GM21360 (cell line): Measurements from ENCODE around the gene BICDL1.

Experiments used
- ATAC-seq: cut with Tn5 transposase; IDR thresholded peaks from one replicate; pipeline ENCODE4 v1.9.1; 2021; ENCODE audit warnings: mild to moderate bottlenecking, moderate library complexity; ENCODE audit not compliant: unreplicated experiment

Gene BICDL1

DNA sequence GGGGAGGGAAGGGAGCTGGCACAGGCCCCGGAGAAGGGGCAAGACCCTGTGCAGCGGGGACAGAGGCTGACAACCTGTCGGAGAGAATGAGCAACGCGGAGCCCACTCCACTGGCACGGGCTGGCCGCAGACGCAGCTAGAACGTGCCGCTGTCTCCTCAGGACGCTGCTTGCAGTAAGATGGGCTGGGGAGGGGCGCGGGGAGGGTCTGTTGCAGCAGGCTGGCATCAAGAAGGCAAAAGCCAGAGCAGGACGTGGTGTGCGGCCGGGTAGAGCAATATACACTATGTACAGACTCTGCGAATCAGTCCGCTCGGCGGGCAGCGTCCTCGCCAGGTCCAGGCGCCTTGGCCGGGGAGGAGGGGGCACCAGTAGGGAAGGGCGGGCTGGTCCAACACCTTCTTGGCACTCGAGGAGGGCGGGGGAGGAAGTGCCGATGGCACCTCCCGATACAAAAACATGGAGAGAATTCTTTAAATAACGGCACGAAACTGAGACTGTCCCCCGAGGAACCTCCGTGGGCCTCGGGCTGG is 107.7 kb downstream of the BICDL1 start:
- ATAC-seq, result no peak

- ATAC-seq, result no peak
Observed at GRCh38 chr12:120098756-120099470, 109.9 kb downstream of the BICDL1 start.

- no peak for ATAC-seq
Observed at GRCh38 chr12:120099738-120100137, 110.7 kb downstream of the BICDL1 start.

DNA sequence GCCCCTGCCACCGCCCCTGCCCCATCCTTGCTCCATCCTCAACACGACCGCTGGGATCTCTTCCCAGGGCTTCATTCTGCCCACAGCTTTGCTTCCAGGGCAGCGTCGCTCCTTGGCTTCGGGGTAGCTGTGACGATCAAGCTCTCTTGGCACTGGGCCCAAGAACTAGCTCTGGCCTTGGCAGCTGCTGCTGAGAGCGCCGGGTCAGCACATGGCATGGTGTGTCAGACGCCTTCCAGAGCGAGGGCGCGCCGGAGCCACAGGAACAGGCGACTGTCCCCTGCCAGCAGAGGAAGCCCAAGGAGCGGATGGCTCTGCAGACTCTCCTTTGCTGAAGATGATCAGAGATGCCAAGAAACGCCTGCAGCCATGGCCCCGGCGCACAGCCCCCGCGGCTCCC is 111.6 kb downstream of the BICDL1 start:
- no peak for ATAC-seq

DNA sequence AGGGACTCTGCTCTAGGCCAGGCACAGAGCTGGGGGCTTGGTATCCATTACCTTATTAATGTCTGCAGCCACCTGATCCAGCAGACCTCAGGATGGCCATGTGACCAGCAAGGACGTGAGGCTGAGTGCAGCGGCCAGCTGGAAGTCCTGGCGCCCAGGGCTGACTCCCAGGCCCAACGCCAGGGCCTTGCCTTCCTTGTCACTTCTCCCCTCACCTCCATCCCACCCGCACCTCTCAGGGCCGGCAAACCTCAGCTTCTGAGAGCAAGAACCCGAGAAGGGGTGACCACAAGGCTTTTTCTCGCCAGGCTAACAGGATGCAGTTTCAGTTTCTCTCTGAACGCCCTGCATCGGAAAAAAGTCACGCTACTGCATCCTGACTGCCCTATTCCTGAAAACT is 112.1 kb downstream of the BICDL1 start:
- ATAC-seq, result no peak

- no peak for ATAC-seq
Observed at GRCh38 chr12:120101617-120102016, 112.6 kb downstream of the BICDL1 start.

DNA sequence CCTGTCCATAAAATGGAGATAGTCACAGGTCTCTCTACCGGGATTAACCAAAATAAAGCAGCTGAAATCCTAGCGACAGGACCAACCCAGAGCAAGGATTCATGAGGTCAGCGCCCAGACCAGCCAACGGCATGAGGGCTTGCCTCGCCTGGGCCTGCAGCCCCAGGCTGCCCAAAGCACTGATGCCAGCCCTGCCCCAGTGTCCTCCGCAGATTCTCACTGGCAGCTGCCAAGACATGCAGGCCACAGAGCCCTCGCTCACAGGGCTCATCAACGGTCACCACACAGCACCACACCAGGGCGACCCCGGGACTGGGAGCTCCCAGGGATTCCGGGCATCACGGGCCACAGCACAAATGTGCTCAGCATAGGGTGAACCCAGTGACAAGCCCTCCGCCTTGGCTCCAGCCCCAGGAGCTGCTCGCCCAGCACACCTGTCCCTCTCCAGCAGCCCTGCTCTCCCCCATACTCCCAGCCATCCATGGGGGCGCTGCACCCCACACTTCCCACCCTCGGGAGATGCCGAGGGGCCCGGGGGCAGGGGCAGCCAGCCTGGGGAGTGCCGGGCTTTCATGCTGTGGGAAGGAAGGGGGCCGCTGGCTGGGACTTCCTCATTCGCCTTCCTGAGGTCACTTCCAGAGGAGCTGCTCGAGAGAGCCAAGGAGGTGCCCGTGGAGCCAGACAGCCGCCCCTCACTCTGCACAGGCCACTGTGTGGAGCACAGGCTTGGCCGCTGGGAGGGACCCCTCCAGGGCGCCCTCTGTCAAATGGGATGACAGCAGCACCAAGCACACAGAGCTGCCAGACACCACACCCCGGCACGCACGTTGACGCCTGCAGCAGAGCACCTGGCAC is 113.4 kb downstream of the BICDL1 start:
- ATAC-seq, result no peak

- ATAC-seq, result no peak
Observed at GRCh38 chr12:120103044-120103338, 114.0 kb downstream of the BICDL1 start.

- no peak for ATAC-seq
Observed at GRCh38 chr12:120103371-120103770, 114.3 kb downstream of the BICDL1 start.

DNA sequence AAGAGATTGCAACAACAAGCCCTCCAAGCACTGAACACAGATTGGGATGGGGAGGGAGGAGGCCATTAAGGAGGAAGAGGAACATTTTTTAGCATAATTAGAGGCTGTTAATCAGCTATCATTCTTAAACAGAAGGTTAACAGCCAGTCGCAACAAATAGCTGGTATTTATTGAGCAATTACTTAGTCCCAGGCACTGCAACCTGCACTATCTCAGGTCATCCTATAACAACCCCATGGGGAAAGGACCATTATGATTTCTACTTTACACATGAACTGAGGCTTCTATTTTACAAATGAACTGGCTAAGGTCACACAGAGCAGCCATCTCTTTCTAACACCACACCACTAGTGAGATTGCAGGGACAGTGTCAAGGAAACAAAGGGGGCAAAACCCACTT is 117.1 kb downstream of the BICDL1 start:
- no peak for ATAC-seq

GRCh38 chr12:120109570-120110267 is 120.7 kb downstream of the BICDL1 start:
- no peak for ATAC-seq

DNA sequence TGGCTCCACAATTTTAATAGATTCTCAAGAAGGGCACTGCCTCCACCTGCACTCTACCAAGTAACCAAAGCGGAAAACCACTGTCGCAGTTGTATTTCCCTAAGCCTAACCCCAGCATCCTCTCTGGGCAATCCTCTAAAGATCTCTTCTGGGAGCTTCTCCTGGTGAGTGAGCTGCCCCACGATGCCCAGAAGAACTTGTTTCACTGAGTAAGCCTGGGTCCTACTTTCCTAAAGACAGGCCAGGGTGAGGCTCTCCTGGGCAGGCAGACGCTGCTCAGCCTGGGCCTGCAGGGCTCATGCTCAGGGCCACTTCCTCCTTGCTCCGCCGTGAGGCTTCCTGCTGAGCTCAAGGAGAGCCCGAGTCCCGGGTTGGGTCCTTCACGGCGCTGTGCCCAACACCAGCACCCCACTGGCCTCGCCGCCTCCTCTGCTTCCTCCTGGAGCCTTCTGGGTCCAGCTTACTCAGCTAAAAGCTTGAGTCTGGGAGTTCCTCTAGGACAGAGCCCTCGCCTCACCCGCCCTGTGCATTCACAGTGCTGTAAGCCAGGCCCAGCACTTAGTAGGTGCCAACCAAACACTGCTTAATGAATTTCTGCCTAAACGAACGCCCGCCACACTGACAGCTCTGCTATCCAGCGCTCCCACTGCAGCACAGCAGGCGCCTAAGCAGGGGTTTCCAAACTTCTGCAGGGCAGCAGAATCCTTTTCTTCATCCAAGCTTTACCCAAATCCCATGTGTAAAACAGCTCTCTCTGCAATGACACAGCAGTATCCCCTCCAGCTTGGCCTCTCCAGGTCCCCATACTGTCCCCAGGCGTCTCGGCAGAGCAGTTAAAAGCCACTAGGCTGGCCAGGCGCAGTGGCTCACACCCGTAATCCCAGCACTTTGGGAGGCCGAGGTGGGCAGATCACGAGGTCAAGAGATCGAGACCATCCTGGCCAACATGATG is 121.8 kb downstream of the BICDL1 start:
- ATAC-seq, result peak; percentile 70

DNA sequence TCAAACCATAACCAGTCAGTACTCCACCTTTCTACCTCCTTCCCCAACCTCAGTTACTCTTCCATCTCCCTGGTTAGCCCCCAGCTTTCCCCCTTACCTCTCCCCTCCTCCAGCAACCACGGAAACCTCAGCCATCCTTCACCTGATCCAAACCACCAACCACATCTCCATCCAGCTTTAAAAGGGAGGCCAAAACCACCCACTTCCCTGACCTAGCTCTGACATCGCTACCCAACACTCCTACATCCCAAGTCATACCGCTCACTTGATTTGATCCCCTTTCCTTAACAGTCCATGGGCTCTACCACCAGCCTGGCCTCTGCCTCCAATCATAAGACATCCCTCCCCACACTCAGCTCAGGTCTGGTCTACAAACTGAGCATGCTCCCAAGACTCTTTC is 126.0 kb downstream of the BICDL1 start:
- ATAC-seq, result no peak

GRCh38 chr12:120115692-120116440 is 126.8 kb downstream of the BICDL1 start:
- ATAC-seq, result no peak

DNA sequence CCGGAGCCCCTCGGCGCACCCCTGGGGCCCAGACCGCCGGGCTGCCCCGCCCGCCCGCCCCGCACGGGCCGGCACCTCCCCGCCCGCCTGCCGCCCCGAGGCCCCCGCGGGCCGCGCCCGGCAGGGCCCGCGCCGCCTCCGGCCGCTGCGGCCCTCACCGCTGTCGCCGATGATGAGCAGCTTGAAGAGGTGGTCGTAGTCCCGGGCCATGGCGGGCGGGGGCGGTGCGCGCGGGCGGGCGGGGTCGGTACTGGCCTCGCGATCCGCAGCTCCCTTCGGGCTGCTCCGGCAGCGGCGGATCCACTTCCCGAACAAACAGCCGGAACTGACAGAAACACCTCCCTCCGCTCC is 127.4 kb downstream of the BICDL1 start, which contains the start of gene RAB35:
RAB35 (minus strand) TSS at position 313 of the 351 bp plus-strand sequence; CDS start at position 210, 103 bp downstream.
- no peak for ATAC-seq

DNA sequence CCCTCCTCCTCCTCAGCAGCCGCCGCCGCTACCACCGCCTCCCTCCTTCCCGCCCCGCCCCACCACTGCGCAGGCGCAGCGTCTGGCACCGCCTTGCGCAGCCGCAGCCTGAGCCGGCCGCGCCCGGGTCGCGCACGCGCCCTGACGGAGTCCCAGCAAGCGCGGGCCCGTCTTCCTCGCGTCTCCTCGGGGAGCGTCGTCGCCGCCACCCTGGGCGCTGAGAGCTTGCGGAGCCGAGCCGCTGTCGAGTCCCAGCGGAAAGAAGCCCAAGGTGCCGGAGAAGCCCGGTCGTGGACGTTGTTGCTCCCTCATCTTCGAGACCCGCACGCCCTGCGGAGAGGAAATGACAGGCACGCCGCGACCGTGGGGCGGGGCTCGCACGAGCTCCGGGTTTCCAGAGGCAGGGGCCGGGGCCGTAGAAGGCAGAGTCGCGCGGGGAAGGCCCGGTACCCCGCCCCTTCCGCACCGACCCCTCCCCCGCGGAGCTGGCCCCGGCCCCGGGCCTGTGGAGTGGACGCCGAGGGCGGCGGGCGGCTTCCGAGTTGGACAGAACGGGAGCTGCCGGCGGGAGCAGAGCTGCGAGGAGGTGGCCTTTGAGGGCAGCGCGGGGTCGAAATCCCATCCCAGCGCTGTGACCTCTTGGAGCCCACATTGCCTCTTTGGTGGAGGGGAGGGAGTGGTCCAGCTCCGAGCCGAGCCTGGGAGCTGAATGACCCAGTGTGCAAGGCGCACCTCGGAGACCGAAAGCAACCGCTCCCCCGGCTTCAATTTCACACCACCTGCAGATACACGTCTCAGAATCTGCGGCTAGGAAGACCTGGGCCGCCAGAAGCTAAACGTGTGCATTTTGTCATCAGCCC is 128.0 kb downstream of the BICDL1 start:
- ATAC-seq, result peak; percentile 38

GRCh38 chr12:120117961-120118320 is 128.9 kb downstream of the BICDL1 start:
- ATAC-seq, result no peak

- ATAC-seq, result no peak
Observed at GRCh38 chr12:120118321-120119061, 129.5 kb downstream of the BICDL1 start.
